HG03457 (cell line): ENCODE measurements around the gene WRNIP1.
"Not testable (repeated sequence)": the region's sequence is repeated elsewhere in the genome, so short reads cannot be mapped to it uniquely, and the experiment has no call there.

ENCODE experiments used
- ATAC-seq: cut with Tn5 transposase; IDR thresholded peaks from one replicate; pipeline ENCODE4 v1.9.1; 2021; ENCODE audit warnings: moderate number of reproducible peaks; ENCODE audit not compliant: unreplicated experiment

Gene WRNIP1

DNA sequence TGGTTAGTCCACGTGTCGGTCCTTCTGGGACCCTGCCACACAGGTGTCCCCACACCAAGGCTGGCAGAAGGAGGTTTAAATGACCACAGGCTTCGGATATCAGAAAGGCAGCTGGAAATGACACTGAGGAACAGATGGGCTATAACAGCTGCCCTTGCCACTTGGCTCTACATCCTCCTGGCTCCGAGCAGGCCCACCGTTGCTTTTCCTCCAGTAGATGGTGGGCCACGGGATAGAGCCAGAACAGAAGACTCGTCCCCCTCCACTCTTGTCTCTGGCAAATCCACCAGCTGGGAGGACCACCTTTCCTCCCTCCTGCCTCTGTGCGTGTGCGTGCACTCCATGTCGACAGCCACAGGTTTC, 17.6 kb downstream of the WRNIP1 start:
- ATAC-seq = no peak

DNA sequence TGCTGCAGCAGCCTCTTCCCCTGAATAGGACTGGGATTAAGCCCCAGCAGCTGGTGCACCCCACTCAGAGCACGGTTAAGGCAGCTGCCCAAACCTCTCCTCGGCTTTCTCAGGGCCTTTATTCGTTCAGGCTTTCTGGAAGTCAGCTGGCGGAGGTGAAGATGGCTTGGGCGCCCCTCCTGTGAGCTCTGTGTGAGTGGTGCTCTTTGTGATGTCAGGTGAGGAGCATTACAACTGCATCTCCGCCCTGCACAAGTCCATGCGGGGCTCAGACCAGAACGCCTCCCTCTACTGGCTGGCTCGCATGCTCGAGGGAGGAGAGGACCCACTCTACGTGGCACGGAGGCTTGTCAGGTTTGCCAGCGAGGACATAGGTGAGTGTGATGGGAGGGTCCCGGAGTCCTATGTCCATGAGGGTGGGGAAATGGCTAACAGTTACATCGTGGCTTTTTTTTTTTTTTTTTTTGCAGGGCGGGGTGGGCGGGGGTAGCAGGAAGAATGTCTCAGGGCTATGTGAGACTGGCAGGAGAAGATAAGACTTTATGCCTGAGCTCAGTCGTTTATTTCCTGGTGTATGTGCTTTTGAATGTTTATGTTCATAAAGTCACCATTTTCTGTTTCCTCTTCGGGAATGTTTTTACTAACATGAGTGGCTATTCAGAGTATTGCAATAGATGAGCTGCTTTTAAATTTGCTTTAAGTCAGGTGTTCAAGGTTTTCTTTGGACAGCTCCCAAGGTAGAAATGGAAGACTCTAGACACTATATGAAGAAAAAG, 18.2 kb downstream of the WRNIP1 start:
- ATAC-seq = no peak

DNA sequence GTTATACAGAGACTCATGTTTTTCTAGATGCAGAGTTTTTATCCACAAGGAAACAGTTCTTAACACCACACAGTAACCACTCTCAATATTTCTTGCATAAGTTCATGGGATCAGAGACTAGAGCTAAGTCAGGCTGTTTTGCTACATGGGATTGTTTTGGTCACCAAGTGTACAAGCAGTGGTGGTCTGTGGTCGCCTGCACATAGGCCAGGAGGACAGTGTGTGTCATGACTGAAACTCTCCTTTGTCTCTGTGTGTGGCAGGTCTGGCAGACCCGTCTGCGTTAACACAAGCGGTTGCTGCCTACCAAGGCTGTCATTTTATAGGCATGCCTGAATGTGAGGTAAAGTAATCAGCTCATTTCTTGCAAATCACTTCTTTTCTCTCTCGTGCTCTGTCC, 18.9 kb downstream of the WRNIP1 start:
- ATAC-seq = no peak

DNA sequence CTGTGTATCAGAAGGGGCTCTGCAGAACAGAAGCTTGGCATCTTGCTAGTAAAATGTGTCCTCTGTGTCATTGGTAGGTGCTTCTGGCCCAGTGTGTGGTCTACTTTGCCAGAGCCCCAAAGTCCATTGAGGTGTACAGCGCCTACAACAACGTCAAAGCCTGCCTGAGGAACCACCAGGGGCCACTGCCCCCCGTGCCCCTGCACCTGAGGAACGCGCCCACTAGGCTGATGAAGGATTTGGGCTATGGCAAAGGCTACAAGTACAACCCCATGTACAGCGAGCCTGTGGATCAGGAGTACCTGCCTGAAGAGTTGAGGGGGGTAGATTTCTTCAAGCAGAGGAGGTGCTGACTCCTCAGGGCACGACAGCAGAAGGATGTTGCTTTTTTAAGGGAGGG, 19.7 kb downstream of the WRNIP1 start:
- no peak for ATAC-seq

DNA sequence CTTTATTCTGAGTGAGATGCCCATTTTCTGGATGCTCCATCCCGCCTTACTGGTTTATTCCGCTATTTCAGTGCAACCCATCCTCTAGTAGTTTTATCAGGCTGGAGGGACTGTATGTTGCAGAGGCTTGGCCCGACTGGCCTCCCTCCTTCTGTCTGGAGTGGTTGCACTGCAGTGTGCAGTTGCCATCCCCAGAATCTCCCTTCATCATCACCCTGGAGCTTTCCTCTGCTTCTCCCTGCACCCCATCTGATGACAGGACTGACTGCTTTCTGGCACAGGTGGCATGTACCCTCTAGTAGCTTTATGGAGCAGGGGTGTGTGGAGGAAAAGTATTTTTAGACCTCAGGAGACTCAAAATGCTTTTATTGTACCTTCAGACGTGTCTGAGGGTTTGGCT, 21.1 kb downstream of the WRNIP1 start:
- ATAC-seq = no peak

DNA sequence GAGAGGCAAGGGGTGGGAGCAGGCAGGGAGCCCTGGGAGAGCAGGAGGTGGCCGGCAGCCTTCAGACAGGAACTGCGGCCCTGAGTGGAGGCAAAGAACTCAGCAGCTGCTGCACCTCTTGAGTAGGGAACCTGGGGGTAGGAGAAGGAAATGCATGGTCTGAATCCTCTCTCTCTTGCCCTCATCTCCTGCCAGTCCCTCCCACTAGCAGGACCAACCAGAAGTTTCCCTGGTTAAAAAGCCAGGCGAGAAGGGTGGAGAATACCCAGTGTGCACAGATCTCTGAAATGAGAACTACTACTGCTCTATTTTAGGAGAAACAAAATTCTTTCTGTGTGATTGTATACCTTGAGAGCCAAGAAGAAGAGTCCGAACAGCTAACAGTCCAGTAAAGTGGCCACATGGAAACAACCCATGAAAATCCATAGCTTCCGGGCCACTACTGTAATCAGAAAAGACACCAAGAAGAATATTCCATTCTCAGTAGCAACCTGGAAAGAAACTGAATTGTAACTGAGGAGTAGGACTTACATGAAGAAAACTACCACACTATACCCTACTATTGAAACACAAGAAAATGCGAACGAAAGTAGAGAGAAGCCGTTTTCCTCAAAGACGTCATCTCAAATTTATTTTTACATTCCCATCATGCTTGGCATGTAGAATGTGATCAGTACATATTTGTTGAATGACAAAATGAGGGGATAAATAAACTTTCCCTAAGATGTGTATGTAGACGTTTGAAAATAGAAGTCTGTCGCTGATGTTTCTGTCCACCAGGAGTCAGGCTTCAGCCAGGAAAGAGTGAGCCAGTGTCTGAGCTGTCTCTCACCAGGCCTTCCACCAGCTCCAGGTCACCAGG, 25.6 kb downstream of the WRNIP1 start:
- no peak for ATAC-seq

DNA sequence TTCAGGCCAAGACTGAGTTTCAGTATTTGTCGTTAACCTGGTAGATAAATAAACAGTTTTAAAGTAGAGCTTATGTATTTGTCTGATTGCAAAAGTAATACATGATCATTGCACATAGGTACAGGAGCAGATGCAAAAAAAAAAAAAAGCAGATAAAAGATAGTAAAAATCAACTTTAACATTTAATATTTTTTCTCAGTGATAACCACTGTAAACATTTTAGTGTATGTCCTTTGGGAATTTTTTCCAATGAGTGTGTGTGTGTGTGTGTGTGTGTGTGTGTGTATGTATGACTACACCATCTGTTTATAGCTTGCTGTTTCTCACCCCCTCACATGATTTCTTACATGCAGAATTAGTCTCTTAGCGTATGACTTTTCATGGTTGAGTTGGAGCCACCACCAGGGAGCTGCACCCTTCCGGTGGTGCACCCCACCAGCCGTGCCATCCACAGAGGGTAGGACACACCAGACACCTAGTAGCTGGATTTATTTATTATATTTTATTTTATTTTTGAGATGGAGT, 26.3 kb downstream of the WRNIP1 start:
- ATAC-seq = no peak

DNA sequence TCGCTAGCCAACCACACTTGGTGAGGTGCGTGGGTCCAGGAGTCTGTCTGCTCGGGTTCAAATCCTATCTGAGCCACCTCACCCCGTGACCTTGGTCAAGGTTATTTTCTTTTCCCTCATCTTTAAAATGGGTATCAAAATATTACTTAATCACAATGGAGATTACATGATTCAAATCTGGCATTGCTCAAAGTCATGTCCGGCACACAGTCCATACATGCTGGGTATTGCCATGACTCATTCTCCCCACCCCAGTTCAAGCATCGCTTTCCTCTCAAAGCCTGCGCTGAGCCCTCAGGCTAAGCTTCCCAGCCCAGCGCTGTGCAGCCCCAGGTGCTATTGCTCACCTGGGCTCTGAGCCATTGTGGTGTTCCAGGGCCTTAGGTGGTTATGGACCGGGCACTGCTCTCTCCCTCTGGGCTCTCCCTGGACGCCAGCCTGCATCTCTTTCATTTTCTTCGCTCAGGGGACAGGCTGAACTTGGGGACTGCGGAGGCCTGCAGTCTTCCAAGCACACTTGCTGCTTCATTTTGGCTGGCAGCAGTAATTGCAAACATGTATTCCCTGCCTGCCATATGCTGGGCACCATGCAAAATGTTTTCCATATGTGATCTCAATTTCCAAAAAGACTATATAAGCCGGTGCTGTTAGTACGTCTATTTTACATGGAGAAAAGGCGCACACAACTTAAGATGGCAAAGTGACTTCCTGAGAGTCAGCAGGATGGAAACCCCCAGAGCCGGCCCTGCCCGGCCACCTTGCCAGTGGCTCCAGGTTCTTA, 27.3 kb downstream of the WRNIP1 start:
- no peak for ATAC-seq

DNA sequence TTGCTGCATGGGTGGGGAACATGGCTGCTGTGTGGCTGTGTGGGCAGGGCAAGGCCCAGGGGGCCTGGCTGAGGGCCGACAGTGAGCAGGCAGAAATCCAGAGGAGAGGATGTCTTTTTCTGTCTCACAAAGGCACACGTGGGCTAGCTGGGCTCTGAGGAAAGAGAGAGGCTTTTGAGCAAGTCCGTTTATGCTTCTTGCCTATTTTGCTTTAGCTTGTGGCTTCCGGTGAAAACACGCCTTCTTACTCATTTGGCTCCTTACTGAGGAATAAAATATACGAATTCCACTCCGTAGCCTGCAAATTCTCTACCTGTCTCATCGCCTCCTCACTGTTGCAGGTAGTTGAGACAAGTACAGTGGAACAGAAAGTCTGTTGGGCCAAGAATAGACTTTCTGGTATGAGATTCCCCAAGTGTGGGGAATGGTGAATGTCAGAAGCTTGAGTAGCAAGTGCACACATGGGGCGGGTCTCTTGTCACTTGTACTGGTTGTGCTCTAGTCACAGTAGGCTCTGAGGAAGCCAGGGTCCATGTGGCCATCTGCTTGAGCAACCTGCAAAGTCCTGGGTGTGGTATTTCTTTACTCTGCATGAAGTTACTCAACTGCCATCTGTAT, 28.4 kb downstream of the WRNIP1 start:
- no peak for ATAC-seq

DNA sequence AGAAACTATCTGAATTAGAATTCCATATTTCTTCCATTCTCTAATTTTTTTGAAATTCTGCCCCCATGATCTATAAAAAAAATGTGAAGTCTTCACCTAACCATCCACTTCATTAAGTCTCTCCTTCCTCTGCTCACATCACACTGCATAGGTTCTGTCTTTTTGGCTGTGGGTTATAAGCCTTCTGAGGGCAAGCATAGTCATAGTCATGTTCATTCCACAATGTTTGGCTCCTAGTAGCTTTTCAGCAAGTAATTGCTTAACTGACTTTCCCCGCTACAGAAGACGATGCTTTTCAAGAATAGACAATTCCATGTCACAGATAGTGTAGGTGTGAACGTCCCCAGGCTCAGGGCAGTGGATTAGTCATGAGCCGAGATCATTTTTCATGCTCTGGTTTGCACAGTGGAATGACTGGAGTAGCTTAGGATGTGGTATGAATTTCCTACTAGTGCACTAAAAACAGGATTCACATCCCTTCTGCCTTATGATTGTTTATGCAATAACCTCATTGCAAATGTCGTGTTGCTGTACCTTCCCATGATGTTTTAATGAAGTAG, 29.1 kb downstream of the WRNIP1 start:
- ATAC-seq = no peak

DNA sequence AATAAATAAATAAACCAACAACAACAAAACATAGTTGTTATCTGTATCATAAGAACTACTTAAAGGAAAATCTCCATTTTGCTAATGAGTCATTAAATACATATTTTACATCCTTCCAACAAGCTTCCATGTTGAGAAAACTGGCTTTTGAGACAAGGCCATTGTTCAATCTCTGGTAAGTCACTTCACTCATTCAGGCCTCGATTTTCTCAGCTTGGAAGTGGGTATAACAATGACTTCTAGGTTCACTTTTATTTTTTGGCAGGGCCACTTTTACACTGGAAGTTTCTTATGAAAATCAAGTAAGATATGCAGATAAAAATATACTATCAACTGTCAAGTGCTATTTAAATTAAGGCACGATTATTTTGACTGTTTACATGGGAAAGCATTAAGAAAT, 30.0 kb downstream of the WRNIP1 start:
- no peak for ATAC-seq

DNA sequence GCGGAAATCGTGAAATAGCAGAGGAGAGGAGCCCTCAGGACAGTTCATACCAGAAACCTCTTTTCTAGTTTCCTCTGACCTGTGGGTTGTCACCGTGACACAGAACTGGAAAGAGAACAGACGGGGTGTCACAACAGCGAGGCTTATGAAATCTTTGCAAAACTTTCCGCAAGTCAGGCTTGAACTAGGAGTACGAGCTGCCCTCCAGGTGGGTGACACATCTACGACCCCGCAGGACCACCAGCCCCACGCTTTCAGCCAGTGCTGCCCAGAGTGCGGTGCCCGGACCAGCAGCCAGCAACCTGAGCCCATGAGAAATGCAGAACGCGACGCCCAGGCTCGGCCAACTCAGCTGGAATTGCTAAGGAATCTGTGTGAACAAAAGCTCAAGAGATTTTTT, 30.8 kb downstream of the WRNIP1 start:
- no peak for ATAC-seq

DNA sequence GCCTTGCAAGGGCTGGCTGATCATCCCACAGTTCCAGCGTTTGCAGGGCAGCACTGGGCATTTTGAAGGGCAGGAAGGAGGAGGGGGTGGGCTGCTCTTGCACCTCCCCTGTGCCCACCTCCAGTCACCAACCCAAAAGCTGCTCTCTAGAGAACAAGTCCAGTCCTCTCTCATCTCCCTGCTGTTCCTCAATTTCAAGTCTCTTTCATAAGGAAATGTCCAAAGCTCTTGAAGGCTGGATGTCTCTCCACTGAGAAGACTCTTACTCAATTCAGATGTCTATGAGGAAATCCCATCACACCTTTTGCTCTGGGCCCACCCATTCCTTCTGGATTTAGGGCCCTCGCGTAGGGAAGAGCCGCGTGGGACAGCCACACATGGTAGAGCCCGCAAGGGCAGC, 31.7 kb downstream of the WRNIP1 start:
- ATAC-seq = no peak

DNA sequence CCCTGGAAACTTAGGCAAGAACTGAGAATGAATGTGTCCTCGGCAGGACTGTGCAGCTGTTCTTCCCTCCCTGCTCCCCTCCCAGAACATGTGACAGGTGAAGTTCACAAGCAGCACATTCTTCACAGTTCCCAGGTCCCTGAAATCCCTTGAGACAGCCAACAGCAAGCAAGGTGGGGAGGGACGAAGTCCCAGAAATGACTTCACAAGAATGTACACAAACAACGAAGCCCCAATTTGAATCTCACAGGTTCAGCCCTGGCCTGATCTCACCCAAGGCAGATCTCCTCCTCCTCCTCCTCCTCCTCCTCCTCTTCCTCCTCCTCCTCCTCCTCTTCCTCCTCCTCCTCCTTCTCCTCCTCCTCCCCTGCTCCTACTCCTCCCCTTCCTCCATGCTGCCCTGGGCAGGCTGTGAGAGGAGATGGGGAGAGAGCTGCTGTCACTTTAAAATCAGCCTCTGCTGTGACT, 32.4 kb downstream of the WRNIP1 start:
- ATAC-seq = no peak

DNA sequence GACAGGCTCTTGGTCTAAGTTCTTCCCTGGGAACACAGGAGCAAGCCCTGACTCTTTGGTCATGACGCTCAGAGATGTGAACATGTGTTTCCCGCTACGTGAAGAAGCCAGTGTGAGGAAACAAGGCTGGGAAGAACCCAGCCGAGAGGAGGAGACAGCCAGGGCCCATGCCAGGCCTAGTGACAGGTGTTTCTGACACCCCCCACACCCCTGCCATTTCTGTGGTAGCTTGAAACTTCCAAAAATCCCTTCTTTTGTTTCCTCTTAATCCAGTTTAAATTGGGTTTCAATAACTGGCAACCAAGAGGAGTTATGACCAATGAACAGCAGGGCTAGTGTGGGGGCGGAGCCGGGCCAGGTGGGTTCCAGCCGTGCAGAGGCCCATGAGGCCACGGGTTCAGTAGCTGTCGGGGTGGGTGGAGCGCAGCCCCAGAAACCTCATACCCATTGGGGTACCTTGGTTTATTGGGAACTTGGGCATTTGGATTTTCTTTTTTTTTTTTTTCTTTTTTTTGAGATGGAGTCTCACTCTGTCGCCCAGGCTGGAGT, 33.5 kb downstream of the WRNIP1 start:
- ATAC-seq = no peak

DNA sequence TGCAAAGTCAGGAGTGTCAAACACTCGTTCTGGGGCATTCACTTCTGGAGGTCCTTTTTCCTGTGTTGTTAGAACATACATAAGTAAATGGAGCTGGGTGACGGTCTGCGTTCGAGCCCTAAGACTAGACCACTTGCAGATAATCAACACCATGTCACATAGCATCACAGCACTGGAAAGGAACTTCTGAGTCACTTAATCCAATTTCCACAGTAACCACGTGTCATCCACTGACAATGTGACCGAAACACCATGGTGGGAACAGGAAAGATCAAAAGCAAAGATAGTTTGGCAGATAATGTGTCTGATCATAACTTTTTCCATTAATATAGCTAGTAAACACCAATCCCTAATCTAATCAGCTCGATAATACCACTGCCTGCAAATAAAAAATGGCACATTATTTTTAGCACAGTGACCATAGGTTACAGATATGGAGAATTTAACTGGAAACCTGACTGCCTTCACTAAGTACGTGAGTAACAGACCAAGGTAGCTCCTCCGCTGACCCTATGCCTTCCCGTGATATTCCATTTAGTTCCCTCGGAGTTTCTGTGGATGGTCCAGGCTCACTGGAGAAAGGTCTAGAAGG, 34.8 kb downstream of the WRNIP1 start:
- ATAC-seq = no peak

DNA sequence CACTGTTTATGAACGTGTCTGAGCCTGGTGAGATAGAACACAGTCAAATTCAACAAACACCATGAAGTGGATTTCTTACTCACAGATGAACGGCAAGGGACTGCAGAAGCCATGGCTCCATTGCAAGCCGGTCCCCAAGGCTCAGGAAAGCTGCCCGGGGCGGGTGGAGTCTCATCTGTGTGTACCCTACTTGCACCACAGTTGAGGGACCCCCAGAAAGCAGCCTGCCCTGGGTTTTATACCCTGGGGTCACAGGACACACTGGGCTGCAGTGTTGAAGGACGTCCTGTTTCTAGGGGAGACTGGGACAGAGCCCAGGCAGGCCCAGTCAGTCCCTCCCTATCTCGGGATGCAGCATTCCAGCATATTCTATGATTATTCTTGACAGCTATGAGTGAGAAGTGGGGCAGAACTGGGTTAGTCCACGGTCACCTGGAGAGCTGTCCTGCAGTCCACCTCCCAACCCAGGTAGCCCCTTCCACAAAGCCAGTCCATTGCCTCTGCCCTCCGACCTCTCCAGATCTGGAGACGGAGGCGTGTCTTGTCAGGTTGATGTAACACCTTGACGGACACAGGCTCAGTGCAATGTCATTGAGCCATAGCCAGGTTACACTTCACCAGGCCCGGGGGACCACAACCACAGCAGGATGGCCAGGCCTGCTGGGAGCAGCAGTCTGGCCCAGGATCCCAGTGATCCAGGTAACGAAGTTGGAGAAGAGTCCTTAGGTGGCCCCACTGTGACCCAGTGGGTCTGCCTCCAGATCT, 35.5 kb downstream of the WRNIP1 start:
- ATAC-seq = no peak

DNA sequence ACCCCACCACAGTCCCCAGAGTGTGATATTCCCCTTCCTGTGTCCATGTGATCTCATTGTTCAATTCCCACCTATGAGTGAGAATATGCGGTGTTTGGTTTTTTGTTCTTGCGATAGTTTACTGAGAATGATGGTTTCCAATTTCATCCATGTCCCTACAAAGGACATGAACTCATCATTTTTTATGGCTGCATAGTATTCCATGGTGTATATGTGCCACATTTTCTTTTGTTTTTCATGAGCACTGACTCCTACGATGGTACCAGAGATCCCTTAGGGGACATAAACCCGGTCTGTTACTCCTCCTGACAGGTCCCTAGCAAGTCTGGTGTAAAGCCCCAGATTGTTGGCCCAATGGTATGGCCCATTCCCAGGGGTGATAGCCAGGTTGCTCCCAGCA, 36.5 kb downstream of the WRNIP1 start:
- not testable (repeated sequence) for ATAC-seq

DNA sequence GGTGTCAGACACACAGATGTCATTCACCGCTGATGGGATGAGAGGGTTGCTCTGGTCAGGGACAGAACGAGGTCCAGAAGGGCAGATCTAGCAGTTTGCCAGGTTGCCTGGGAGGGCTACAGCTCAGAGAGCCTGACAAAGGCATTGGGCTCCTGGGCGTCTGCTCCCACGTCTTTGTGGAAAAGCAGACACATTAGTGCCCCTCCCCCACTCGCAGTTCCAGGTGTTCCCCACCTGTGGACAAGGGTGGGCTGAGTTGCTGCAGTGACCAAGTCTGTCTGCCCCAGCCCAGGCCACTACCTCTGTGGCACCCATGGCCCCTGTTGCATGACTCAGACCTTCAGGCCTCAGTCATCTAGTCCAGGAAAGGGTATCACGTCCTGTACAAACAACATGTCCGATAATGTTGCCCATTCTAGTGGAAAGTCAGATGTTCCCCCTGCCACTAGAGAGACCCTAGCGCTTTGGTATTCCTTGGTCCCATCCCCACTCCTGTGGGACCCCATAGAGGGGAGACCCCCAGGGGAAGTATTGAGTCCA, 37.4 kb downstream of the WRNIP1 start:
- ATAC-seq = no peak
